GM19372 (cell line): ENCODE data around the gene P3H3.
"Not testable (repeated sequence)": the region's sequence is repeated elsewhere in the genome, so short reads cannot be mapped to it uniquely, and the experiment has no call there.

Experiments
- ATAC-seq: cut with Tn5 transposase; IDR thresholded peaks from one replicate; pipeline ENCODE4 v1.9.1; 2021; ENCODE audit warnings: mild to moderate bottlenecking, low read depth, moderate library complexity; ENCODE audit not compliant: unreplicated experiment

P3H3 gene

GRCh38 chr12:6863033-6863432 is 34.8 kb downstream of the P3H3 start:
- ATAC-seq, result no peak

GRCh38 chr12:6863586-6864321 is 35.5 kb downstream of the P3H3 start:
- ATAC-seq, result no peak

GRCh38 chr12:6865307-6865706 is 37.1 kb downstream of the P3H3 start:
- not testable (repeated sequence) for ATAC-seq

GRCh38 chr12:6866163-6866919 is 38.1 kb downstream of the P3H3 start:
- ATAC-seq, result no peak

GRCh38 chr12:6866920-6867412 is 38.8 kb downstream of the P3H3 start:
- ATAC-seq, result peak; percentile 7

GRCh38 chr12:6867413-6868210 is 39.4 kb downstream of the P3H3 start, which contains the start of gene TPI1:
TSS of gene TPI1 (plus strand) at chr12:6867531. CDS start at chr12:6867567, 36 bp downstream.
- peak; percentile 49 for ATAC-seq

- no peak for ATAC-seq
Observed at GRCh38 chr12:6868211-6869048, 40.2 kb downstream of the P3H3 start.

GRCh38 chr12:6869049-6870021 is 41.1 kb downstream of the P3H3 start:
- no peak for ATAC-seq

- not testable (repeated sequence) for ATAC-seq
Observed at GRCh38 chr12:6870304-6870703, 42.1 kb downstream of the P3H3 start.

- ATAC-seq, result no peak
Observed at GRCh38 chr12:6871052-6871957, 43.1 kb downstream of the P3H3 start.

- ATAC-seq, result peak; percentile 21
Observed at GRCh38 chr12:6872073-6873048, 44.2 kb downstream of the P3H3 start.

GRCh38 chr12:6873094-6874014 is 45.1 kb downstream of the P3H3 start, which contains the start of gene SPSB2:
TSS of gene SPSB2 (minus strand) at chr12:6873303. CDS start at chr12:6872901, 402 bp downstream.
- ATAC-seq, result peak; percentile 74

GRCh38 chr12:6874015-6874368 is 45.8 kb downstream of the P3H3 start:
- ATAC-seq, result not testable (repeated sequence)

GRCh38 chr12:6879824-6880223 is 51.6 kb downstream of the P3H3 start:
- not testable (repeated sequence) for ATAC-seq

GRCh38 chr12:6883252-6883651 is 55.0 kb downstream of the P3H3 start:
- no peak for ATAC-seq
